ENCODE data around the gene VTI1A.

Gene VTI1A

DNA sequence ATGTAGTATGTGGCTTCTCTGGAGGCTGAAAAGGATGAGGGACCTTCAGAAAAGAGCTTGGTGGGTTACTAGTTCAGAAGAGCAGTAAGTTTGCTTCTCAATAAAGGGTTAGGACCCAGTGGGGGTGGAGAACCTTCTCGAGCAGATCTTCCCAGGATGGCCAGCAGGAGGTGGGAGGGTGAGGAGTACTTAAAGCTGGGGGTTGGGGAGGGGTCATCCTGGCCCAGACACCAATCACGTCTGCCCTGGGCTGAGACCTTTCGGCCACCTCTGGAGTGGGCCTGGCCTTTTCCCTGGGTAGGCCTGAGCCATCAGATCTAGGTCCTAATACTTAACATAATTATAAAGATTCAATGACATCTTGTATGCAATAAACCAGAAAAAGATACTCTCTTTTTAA is 354.0 kb downstream of the VTI1A start (continued):
- TF ChIP-seq, protein P1, sequence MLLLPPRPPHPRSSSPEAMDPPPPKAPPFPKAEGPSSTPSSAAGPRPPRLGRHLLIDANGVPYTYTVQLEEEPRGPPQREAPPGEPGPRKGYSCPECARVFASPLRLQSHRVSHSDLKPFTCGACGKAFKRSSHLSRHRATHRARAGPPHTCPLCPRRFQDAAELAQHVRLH (tag by site-specific recombination; IDR thresholded peaks at IDR 0.05): no peak
- TF ChIP-seq ZNF501 (tag by site-specific recombination; IDR thresholded peaks at IDR 0.05) (no peak), ZNF132 (tag by site-specific recombination; IDR thresholded peaks at IDR 0.05; ENCODE audit: borderline replicate concordance) (no peak), ZNF426 (tag by site-specific recombination; IDR thresholded peaks at IDR 0.05) (no peak)

DNA sequence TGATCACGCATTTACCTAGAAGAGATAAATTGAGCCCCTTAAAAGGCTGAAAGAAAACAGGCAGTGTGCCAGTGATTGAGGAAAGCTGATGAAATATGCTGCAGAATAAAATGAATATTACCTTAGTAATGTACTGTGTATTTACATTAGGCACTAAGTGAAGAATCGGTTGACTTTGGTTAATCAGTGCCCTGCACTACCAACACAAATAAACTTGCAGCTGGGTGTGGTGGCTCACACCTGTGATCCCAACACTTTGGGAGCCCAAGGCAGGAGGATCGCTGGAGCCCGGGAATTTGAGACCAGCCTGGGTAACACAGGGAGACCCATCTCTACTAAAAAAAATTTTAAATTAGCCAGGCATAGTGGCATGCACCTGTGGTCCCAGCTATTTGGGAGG is 354.7 kb downstream of the VTI1A start:
- Histone ChIP-seq H3K4me3 (ENCODE audit: low read depth, low read length) (no peak overlapping the region), H3K4me1 (ENCODE audit: control insufficient read depth, insufficient read depth, low read length) (no peaks in the 10 kb centered on the region), H3K36me3 (ENCODE audit: control insufficient read depth in 2 of 2, insufficient read depth in 1 of 2, low read length in 2 of 2) (no peaks in the 10 kb centered on the region), H3K9me3 (ENCODE audit: control insufficient read depth, insufficient read depth, low read depth, low read length) (no peaks in the 10 kb centered on the region), H3K27ac (ENCODE audit: extremely low read depth, low read depth, low read length) (no peak overlapping the region)
- CTCF ChIA-PET: no interaction called here
- POLR2A ChIA-PET: no interaction called here
- no peak for TF ChIP-seq ZBTB10 (tag by site-specific recombination; IDR thresholded peaks at IDR 0.05)
- TF ChIP-seq ZNF302 (tag by site-specific recombination; IDR thresholded peaks at IDR 0.05; ENCODE audit: low read depth): no peak
- no peak for TF ChIP-seq ZNF544 (tag by site-specific recombination; IDR thresholded peaks at IDR 0.05)
- TF ChIP-seq ZIC2 (tag by site-specific recombination; IDR thresholded peaks at IDR 0.05): no peak
- TF ChIP-seq ZBTB8A (tag by site-specific recombination; IDR thresholded peaks at IDR 0.05): peak; percentile 48; the same call in 1 of the 2 replicates

DNA sequence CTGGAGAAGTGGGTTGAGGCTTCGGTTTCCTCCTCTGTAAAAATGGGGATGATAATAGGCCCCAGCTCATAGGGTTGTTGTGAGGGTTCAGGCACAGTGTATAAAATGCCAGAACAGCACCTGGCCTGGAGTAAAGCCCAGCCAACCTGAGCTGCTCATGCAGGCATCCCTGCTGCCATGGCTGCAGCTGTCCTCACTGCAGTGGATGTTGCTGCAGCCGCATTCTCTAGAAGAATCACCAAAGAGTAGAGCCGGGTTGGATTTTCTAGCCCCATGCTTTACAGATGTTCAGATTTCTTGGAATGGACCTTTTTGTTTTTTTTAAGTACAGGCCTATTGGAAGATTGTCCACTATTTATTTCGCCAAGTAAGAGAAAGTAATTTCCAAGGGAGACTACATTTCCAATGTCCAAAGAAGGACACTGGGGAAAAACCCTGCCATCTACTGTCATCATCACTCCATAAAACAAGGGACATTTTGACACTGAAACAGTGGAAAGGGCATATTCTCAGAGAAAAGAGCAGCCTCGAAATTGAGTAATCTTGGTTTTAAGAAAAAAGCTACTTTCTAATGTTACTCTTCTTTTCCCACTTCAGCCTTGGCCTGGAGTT is 355.5 kb downstream of the VTI1A start:
- Histone ChIP-seq H3K4me3 (ENCODE audit: low read depth, low read length) (no peak overlapping the region), H3K9me3 (ENCODE audit: control insufficient read depth, insufficient read depth, low read depth, low read length) (no peaks in the 10 kb centered on the region), H3K27ac (ENCODE audit: extremely low read depth, low read depth, low read length) (no peak overlapping the region), H3K36me3 (ENCODE audit: control insufficient read depth in 2 of 2, insufficient read depth in 1 of 2, low read length in 2 of 2) (no peaks in the 10 kb centered on the region), H3K4me1 (ENCODE audit: control insufficient read depth, insufficient read depth, low read length) (no peaks in the 10 kb centered on the region)
- ChIA-PET POLR2A (no interaction called here), CTCF (no interaction called here)
- no peak for TF ChIP-seq ZNF677 (tag by site-specific recombination; IDR thresholded peaks at IDR 0.05)
- TF ChIP-seq ZBTB48 (tag by site-specific recombination; IDR thresholded peaks at IDR 0.05): no peak
- TF ChIP-seq ZBTB10 (tag by site-specific recombination; IDR thresholded peaks at IDR 0.05): no peak
- no peak for TF ChIP-seq ATF2 (tag by site-specific recombination; IDR thresholded peaks at IDR 0.05; ENCODE audit: low read depth)
- no peak for TF ChIP-seq ZNF48 (tag by site-specific recombination; IDR thresholded peaks at IDR 0.05)
- TF ChIP-seq SCRT1 (tag by site-specific recombination; IDR thresholded peaks at IDR 0.05; ENCODE audit: borderline replicate concordance): no peak
- TF ChIP-seq ZNF585B (tag by site-specific recombination; IDR thresholded peaks at IDR 0.05): no peak
- TF ChIP-seq ZXDB (tag by site-specific recombination; IDR thresholded peaks at IDR 0.05): no peak
- no peak for TF ChIP-seq ZNF24 (tag by site-specific recombination; IDR thresholded peaks at IDR 0.05)
- TF ChIP-seq ZNF175 (tag by site-specific recombination; IDR thresholded peaks at IDR 0.05): no peak
- no peak for TF ChIP-seq RBAK (tag by site-specific recombination; IDR thresholded peaks at IDR 0.05)
- TF ChIP-seq, protein P1 (tag by site-specific recombination; IDR thresholded peaks at IDR 0.05): no peak
- TF ChIP-seq GLIS2 (tag by site-specific recombination; IDR thresholded peaks at IDR 0.05): no peak
- no peak for TF ChIP-seq ZNF670 (tag by site-specific recombination; IDR thresholded peaks at IDR 0.05; ENCODE audit: low read depth)
- TF ChIP-seq PBX3 (CRISPR knock-in tag; IDR thresholded peaks at IDR 0.05): no peak
- no peak for TF ChIP-seq MEIS1 (CRISPR knock-in tag; IDR thresholded peaks at IDR 0.05; ENCODE audit: borderline replicate concordance)
- TF ChIP-seq, protein P2, sequence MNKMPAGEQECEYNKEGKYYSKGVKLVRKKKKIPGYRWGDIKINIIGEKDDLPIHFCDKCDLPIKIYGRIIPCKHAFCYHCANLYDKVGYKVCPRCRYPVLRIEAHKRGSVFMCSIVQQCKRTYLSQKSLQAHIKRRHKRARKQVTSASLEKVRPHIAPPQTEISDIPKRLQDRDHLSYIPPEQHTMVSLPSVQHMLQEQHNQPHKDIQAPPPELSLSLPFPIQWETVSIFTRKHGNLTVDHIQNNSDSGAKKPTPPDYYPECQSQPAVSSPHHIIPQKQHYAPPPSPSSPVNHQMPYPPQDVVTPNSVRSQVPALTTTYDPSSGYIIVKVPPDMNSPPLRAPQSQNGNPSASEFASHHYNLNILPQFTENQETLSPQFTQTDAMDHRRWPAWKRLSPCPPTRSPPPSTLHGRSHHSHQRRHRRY (tag by site-specific recombination; IDR thresholded peaks at IDR 0.05): no peak
